GM21526 (cell line): ENCODE results near the gene USP9X.
"Not testable (repeated sequence)": the region's sequence is repeated elsewhere in the genome, so short reads cannot be mapped to it uniquely, and the experiment has no call there.

Experiments
- ATAC-seq: cut with Tn5 transposase; IDR thresholded peaks from one replicate; pipeline ENCODE4 v1.9.1; 2021; ENCODE audit warnings: moderate library complexity; ENCODE audit not compliant: unreplicated experiment, low FRiP score

Gene USP9X

GRCh38 chrX:41085878-41086626 is 807 bp downstream of the USP9X start:
- peak; percentile 14 for ATAC-seq

DNA sequence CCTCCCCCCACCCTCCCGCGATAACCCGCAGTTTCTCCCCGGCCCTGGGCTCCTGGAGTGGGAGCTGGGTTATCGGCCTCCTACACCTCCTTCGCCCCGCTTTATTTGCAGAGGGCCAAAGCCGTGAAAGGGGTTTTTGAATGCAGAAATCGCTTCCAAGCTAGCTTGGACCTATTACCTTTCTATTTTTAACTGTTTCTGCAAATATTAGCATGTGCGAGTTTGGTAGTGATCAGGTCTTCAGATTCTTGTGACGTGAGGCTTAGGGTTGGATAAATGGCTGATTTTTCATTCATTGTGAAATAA is 1.3 kb downstream of the USP9X start:
- ATAC-seq, result no peak

DNA sequence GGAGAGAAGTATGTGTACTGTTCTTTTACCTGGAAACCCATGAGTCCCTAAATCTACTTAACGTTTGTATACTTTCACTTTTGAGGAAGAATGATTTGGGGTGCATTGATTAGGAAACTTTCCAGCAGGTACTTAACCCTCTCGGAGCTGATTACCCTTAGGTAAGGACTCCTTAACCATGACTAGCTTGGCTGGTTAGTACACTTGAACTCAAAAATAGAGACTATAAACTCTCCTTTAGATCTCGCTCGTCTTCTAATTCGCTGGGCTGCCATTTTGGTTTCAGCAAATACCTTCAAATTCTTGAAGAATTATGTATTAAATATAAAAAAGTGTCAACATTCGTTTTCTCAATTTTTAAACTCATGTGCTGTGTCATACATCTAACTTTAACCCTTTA is 2.0 kb downstream of the USP9X start:
- ATAC-seq, result no peak

DNA sequence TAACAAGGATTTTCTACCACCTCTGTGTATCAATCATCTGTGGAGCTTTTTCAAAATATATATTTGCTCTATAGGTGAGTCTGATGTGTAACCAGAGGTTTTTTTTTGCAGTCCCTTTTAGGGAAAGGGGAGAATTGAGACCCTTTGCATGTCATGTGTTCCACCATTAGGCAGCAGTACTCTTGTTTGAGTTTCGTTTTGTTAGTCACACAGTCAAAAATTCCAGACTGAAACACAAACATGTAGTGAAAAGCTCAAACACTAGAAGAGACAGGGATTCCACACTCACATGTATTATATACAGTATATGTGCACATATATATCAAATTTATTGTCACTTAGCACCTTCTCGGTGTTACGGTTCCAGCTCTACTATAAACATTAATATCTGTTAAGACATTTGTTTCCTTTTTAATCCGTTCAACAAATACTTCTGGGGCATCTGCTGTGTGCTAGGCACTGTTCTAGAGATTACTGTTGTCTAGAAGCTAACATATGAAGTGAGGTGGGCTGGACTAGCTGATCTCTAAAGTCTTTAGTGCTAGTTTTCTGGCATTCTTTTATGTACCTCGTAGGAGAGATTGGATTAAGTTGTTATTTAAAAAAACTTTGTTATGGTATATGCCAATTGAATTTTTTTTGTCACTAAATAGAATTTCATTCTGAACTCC is 5.5 kb downstream of the USP9X start:
- no peak for ATAC-seq

DNA sequence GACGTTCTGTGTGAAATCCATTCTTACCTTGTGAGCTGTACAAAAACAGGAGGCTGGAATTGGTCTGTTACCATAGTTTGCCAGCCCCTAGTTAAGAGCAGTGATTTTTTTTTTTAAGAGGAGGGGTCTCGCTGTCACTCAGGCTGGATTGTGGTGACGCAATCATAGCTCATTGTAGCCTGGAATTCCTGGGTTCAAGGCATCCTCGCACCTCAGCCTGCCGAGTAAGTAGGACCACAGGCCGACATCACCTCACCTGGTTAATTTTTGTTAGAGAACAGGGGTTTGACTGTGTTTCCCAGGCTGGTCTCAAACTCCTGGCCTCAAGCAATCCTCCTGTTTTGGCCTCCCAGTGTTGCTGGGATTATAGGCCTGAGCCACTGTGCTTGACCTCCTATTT is 7.5 kb downstream of the USP9X start:
- no peak for ATAC-seq

DNA sequence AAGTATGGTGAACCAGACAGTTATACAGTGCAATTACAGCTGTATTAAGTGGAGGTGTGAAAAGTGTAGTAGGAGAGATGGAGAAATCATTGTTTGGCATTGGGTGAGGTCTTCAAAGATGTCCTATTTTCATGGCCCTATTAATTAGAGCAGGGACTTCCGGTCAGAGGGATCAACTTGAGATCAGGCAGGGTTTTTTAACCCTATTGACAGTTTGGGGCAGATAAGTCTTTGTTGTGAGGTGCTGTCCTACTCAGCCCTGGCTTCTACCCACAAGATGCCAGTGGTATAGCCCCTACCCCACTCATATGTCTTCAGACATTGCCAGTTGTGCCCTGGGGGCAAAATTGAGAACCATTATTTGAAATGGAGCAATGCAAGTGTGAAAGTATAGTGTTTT is 9.9 kb downstream of the USP9X start:
- ATAC-seq, result no peak

DNA sequence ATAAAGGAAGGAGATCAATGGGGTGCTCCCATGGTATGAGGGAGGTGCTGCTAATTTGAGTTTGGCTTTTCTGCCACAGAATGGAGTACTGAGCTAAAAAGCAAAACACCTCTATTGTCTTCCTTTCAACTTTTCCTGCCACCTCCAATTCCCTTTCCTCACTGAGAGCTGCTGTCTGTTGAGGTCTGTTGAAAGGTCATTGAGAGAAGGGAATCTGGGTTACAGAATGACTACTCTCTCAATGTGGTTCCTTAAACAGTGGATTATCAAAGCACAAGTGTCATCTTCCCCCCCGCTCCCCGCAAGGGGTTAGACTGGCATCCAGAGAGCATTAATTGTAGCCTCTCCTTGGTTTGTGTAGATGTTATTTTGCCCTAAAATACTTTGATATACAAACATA is 10.7 kb downstream of the USP9X start:
- ATAC-seq, result no peak

DNA sequence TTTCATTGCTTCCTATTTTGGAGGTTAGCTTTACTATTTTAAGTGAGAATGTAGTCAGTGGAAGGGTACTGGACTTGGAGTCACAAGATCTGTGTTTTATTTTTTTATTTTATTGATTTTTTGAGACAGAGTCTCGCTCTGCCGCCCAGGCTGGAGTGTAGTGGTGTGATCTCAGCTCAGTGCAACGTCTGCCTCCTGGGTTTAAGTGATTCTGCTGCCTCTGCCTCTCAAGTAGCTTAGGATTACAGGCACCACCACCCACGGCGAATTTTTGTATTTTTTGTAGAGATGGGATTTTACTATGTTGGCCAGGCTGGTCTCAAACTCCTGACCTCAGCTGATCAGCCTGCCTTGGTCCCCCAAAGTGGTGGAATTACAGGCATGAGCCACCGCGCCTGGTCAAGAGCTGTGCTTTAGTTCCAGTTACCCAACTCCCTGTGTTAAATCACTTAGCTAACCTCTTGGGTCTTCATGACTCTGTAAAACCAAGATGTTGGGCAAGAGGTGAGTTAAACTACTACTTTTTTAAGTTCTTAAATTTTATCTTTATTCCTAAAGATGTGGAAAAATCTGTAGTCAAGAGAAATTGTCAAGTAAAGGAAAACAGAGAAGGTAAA is 11.2 kb downstream of the USP9X start:
- ATAC-seq, result no peak

GRCh38 chrX:41097326-41097725 is 12.1 kb downstream of the USP9X start:
- ATAC-seq, result no peak

- no peak for ATAC-seq
These were observed 15.0 kb downstream of the USP9X start for GRCh38 chrX:41100200-41100599.

DNA sequence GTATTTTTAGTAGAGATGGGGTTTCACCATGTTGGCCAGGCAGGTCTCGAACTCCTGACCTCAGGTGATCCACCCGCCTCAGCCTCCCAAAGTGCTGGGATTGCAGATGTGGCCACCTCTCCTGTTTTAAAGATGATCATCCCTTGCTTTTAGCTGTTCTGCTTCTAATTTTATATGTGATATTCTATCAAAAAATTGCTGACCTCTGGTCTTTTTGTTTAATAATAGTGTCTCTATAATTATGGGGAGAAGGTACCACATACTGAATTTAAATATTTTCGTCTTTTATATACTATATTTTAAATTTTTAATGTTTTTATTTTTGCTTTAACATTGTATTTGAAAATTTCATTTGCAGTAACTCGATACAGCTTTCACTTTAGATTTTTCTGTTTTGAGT is 15.6 kb downstream of the USP9X start:
- ATAC-seq, result no peak

- ATAC-seq, result no peak
These were observed 19.8 kb downstream of the USP9X start for GRCh38 chrX:41105005-41105404.

GRCh38 chrX:41106257-41106656 is 21.0 kb downstream of the USP9X start:
- ATAC-seq, result not testable (repeated sequence)

- ATAC-seq, result no peak
These were observed 22.8 kb downstream of the USP9X start for GRCh38 chrX:41108007-41108406.

GRCh38 chrX:41108463-41109205 is 23.4 kb downstream of the USP9X start:
- no peak for ATAC-seq

- ATAC-seq, result no peak
These were observed 25.8 kb downstream of the USP9X start for GRCh38 chrX:41110801-41111625.

GRCh38 chrX:41115104-41115425 is 29.8 kb downstream of the USP9X start:
- not testable (repeated sequence) for ATAC-seq

GRCh38 chrX:41116948-41117347 is 31.7 kb downstream of the USP9X start:
- peak; percentile 58 for ATAC-seq

DNA sequence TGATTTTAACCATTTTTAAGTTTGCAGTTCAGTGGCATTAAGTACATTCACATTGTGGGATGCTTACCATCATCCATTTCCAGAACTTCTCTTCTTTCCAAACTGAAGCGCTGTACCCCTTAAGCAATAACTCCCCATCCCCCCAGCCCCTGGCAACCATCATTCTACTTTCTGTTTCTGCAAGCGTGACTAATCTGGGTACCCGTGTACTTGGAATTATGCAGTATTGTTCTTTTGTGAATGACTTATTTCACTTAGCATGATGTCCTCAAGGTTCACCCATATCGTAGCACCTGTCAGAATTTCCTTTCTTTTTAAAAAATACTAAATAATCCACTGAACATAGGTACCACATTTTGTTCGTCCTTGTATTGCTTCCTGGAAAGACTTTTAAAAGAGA is 32.9 kb downstream of the USP9X start:
- ATAC-seq, result no peak

DNA sequence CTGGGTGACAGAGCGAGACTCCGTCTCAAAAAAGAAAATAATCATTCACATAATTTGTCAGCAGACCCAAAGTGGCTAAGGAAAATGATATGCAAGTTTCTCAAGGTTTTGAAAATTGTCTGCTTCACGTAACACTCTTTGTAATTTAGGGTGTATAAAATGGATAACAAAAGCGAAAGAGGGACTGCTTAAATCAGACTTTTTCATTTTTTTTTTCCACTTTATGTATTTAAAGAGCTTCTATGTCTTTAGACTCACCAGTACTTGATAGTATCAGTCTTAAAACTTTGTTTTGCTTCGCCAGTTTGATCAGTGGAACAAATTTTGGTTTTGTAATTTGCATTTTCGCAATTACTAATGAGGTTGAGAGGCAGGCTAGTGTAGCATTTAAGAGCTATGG is 34.6 kb downstream of the USP9X start:
- ATAC-seq, result no peak

DNA sequence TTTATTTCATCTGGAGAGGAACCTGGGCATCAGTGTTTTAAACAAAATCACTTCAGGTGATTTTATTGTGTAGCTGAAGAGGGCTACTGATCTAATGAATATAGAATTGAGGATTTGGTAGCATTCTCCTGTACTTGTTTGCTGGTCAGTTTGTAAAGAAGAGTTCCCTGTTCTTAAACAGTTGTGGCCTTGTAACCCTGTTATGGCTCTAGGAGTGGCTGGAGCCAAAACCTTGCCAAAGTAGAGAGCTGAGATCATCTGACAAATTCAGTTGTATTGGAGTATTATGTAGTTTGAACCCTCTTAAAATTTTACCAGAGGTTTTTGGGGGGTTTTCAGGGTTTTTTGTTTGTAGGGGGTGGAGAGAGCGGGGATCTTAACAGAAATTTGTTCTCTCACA is 36.5 kb downstream of the USP9X start:
- no peak for ATAC-seq
